ENCODE measurements around the gene SAP30BP.

The SAP30BP gene

DNA sequence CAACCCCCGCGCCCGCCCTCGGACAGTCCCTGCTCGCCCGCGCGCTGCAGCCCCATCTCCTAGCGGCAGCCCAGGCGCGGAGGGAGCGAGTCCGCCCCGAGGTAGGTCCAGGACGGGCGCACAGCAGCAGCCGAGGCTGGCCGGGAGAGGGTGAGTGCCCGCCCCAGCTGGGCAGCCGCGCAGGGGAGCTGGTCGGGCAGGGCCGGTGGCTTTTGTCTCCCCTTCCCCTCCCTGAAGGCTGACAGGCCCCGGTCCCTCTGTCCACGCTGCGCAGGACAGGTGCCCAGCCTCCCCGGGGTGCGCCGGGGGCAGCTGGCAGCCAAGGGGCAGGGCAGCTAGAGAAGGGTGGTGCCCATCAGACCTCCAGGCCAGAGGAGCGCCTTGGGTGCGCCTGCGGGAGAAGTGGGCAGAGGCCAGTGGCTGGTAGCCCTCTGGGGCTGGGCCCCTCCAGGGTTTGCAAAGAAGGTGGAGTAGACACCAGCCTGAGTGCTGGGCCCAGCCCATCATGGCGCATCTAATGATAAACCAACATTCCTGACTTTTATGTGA, 54.4 kb downstream of the SAP30BP start:
- peak; percentile 72 for ATAC-seq
- TF ChIP-seq RARB (CRISPR knock-in tag; IDR thresholded peaks at IDR 0.05) (no peak), PPARA (CRISPR knock-in tag; IDR thresholded peaks at IDR 0.05; ENCODE audit: borderline replicate concordance) (no peak), TOX (CRISPR knock-in tag; IDR thresholded peaks at IDR 0.05; ENCODE audit: borderline replicate concordance) (no peak), ARNTL (CRISPR knock-in tag; IDR thresholded peaks at IDR 0.05; ENCODE audit: borderline replicate concordance, low read depth) (no peak), ZNF565 (CRISPR knock-in tag; conservative IDR thresholded peaks at IDR 0.05; ENCODE audit: low read depth) (no peak), ZNF8 (CRISPR knock-in tag; IDR thresholded peaks at IDR 0.05) (no peak), BACH2 (CRISPR knock-in tag; IDR thresholded peaks at IDR 0.05; ENCODE audit: borderline replicate concordance) (no peak), ESRRG (CRISPR knock-in tag; IDR thresholded peaks at IDR 0.05) (no peak)
- TF ChIP-seq, protein P1, sequence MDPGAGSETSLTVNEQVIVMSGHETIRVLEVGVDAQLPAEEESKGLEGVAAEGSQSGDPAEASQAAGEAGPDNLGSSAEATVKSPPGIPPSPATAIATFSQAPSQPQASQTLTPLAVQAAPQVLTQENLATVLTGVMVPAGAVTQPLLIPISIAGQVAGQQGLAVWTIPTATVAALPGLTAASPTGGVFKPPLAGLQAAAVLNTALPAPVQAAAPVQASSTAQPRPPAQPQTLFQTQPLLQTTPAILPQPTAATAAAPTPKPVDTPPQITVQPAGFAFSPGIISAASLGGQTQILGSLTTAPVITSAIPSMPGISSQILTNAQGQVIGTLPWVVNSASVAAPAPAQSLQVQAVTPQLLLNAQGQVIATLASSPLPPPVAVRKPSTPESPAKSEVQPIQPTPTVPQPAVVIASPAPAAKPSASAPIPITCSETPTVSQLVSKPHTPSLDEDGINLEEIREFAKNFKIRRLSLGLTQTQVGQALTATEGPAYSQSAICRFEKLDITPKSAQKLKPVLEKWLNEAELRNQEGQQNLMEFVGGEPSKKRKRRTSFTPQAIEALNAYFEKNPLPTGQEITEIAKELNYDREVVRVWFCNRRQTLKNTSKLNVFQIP (CRISPR knock-in tag; IDR thresholded peaks at IDR 0.05; ENCODE audit: borderline replicate concordance, low read depth) = no peak

DNA sequence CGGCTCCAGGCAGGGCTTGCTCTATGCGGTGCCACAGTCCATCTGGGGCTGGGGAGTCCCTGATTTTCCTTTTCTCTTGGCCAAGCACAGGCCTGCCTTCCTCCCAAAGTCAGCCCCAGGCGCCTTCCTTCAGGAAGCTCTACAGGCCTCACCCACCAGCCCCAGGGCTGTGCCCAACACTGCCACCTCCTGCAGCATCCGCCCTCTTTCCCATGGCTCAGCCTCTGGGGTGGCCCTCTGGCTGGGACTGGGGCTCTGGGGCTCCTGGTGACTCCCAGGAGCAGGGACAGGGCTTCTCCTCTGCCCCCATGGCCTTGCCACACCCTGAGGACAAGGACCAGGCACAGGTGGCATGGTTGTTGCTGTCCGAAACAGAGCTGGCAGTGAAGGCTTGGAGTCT, 54.9 kb downstream of the SAP30BP start:
- no peak for TF ChIP-seq TCF4 (CRISPR knock-in tag; IDR thresholded peaks at IDR 0.05; ENCODE audit: borderline replicate concordance)
- TF ChIP-seq, protein P2, sequence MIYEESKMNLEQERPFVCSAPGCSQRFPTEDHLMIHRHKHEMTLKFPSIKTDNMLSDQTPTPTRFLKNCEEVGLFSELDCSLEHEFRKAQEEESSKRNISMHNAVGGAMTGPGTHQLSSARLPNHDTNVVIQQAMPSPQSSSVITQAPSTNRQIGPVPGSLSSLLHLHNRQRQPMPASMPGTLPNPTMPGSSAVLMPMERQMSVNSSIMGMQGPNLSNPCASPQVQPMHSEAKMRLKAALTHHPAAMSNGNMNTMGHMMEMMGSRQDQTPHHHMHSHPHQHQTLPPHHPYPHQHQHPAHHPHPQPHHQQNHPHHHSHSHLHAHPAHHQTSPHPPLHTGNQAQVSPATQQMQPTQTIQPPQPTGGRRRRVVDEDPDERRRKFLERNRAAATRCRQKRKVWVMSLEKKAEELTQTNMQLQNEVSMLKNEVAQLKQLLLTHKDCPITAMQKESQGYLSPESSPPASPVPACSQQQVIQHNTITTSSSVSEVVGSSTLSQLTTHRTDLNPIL (CRISPR knock-in tag; IDR thresholded peaks at IDR 0.05; ENCODE audit: low read depth) = no peak
- TF ChIP-seq ZC3H10 (CRISPR knock-in tag; IDR thresholded peaks at IDR 0.05) = no peak
- no peak for TF ChIP-seq OSR1 (CRISPR knock-in tag; IDR thresholded peaks at IDR 0.05)
- no peak for TF ChIP-seq ZFP30 (CRISPR knock-in tag; IDR thresholded peaks at IDR 0.05)
- no peak for TF ChIP-seq ISL1 (CRISPR knock-in tag; IDR thresholded peaks at IDR 0.05)
- no peak for TF ChIP-seq ESRRG (CRISPR knock-in tag; IDR thresholded peaks at IDR 0.05)
- TF ChIP-seq, protein P3, sequence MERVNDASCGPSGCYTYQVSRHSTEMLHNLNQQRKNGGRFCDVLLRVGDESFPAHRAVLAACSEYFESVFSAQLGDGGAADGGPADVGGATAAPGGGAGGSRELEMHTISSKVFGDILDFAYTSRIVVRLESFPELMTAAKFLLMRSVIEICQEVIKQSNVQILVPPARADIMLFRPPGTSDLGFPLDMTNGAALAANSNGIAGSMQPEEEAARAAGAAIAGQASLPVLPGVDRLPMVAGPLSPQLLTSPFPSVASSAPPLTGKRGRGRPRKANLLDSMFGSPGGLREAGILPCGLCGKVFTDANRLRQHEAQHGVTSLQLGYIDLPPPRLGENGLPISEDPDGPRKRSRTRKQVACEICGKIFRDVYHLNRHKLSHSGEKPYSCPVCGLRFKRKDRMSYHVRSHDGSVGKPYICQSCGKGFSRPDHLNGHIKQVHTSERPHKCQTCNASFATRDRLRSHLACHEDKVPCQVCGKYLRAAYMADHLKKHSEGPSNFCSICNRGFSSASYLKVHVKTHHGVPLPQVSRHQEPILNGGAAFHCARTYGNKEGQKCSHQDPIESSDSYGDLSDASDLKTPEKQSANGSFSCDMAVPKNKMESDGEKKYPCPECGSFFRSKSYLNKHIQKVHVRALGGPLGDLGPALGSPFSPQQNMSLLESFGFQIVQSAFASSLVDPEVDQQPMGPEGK (CRISPR knock-in tag; IDR thresholded peaks at IDR 0.05; ENCODE audit: borderline replicate concordance) = no peak
- peak; percentile 5; the same call in 1 of the 3 replicates for ATAC-seq

DNA sequence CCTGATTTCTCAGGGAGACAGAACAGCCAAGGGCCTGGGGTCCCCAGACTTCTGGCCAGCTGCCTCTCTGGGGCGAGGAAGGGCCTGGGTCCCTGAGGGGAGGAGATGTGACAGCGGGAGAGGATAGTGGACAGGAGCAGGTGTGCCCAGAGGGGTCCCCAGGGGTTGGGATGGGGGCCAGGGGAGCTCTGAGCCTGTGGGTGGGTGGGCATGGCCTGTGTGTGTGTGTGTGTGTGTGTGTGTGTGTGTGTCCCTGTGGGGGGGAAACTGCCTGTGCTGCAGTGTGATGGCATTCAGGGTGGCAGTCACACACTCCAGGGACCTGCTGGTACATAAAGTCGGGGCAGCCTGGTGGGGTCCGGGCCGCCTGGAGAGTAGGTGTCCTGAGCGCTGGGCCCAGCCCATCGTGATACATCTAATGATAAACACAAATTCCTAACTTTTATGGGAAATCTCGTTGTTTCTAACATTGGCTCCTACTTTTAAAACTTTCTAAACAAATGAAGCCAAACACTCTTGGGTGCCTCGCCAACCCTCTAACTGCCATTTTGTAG, 55.5 kb downstream of the SAP30BP start:
- no peak for ATAC-seq
- no peak for TF ChIP-seq RARB (CRISPR knock-in tag; IDR thresholded peaks at IDR 0.05)

DNA sequence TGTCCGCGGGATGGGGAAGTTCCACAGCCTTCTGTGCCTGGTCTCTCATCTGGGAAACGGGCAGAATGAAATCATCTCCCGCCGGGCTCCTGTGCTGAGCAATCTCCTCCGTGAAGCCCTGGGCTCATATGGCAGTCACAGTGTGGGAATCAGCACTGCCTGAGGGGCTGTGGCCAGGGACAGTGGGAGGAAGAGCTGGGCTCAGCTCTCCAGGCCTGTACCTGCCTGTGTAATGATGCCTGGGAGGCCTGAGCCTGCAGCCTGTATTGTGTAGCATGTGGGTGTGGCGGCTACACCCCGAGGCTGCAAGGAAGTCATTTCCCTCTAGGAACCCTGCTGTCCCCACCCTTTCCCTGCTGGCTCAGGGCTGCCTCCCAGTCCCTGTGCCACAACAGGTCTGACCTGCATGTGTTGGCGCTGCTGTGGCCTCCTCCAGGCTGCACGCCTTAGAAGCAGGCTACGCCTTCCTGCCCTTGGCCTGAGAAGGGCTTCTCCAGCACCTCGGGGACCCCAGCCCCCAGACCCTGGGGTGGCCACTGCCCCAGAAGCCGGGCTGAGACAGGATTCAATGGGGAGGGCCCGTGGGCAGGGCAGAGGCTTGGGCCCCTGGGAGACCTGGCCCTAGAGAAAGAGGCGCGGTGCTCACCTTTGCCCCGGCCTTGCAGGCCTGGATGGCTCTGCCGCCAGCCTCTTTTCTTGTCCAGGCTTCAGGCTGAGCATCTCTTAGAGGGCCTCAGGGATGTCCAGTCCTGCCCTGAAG, 56.2 kb downstream of the SAP30BP start:
- no peak for ATAC-seq
- no peak for TF ChIP-seq SNAI2 (CRISPR knock-in tag; IDR thresholded peaks at IDR 0.05)
- no peak for TF ChIP-seq ZNF8 (CRISPR knock-in tag; IDR thresholded peaks at IDR 0.05)
- TF ChIP-seq, protein P2 (CRISPR knock-in tag; IDR thresholded peaks at IDR 0.05; ENCODE audit: low read depth) = no peak
- no peak for TF ChIP-seq GLIS3 (CRISPR knock-in tag; IDR thresholded peaks at IDR 0.05)
- no peak for TF ChIP-seq ESRRG (CRISPR knock-in tag; IDR thresholded peaks at IDR 0.05)
- TF ChIP-seq, protein P3 (CRISPR knock-in tag; IDR thresholded peaks at IDR 0.05; ENCODE audit: borderline replicate concordance) = no peak
- no peak for TF ChIP-seq ZFP3 (CRISPR knock-in tag; IDR thresholded peaks at IDR 0.05)
- no peak for TF ChIP-seq CSDC2 (CRISPR knock-in tag; IDR thresholded peaks at IDR 0.05)
- TF ChIP-seq, protein P4, sequence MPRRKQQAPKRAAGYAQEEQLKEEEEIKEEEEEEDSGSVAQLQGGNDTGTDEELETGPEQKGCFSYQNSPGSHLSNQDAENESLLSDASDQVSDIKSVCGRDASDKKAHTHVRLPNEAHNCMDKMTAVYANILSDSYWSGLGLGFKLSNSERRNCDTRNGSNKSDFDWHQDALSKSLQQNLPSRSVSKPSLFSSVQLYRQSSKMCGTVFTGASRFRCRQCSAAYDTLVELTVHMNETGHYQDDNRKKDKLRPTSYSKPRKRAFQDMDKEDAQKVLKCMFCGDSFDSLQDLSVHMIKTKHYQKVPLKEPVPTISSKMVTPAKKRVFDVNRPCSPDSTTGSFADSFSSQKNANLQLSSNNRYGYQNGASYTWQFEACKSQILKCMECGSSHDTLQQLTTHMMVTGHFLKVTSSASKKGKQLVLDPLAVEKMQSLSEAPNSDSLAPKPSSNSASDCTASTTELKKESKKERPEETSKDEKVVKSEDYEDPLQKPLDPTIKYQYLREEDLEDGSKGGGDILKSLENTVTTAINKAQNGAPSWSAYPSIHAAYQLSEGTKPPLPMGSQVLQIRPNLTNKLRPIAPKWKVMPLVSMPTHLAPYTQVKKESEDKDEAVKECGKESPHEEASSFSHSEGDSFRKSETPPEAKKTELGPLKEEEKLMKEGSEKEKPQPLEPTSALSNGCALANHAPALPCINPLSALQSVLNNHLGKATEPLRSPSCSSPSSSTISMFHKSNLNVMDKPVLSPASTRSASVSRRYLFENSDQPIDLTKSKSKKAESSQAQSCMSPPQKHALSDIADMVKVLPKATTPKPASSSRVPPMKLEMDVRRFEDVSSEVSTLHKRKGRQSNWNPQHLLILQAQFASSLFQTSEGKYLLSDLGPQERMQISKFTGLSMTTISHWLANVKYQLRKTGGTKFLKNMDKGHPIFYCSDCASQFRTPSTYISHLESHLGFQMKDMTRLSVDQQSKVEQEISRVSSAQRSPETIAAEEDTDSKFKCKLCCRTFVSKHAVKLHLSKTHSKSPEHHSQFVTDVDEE (CRISPR knock-in tag; IDR thresholded peaks at IDR 0.05) = no peak
- no peak for TF ChIP-seq PPARA (CRISPR knock-in tag; IDR thresholded peaks at IDR 0.05; ENCODE audit: borderline replicate concordance)
- no peak for TF ChIP-seq ISL1 (CRISPR knock-in tag; IDR thresholded peaks at IDR 0.05)
